HG03064 (cell line): ENCODE data around the gene TMEM253.

Source experiments
- ATAC-seq: cut with Tn5 transposase; IDR thresholded peaks from one replicate; pipeline ENCODE4 v1.9.1; 2021; ENCODE audit warnings: low read depth; ENCODE audit not compliant: unreplicated experiment

The TMEM253 gene

GRCh38 chr14:21070610-21071224 is 30.1 kb upstream of the TMEM253 start:
- ATAC-seq: no peak

DNA sequence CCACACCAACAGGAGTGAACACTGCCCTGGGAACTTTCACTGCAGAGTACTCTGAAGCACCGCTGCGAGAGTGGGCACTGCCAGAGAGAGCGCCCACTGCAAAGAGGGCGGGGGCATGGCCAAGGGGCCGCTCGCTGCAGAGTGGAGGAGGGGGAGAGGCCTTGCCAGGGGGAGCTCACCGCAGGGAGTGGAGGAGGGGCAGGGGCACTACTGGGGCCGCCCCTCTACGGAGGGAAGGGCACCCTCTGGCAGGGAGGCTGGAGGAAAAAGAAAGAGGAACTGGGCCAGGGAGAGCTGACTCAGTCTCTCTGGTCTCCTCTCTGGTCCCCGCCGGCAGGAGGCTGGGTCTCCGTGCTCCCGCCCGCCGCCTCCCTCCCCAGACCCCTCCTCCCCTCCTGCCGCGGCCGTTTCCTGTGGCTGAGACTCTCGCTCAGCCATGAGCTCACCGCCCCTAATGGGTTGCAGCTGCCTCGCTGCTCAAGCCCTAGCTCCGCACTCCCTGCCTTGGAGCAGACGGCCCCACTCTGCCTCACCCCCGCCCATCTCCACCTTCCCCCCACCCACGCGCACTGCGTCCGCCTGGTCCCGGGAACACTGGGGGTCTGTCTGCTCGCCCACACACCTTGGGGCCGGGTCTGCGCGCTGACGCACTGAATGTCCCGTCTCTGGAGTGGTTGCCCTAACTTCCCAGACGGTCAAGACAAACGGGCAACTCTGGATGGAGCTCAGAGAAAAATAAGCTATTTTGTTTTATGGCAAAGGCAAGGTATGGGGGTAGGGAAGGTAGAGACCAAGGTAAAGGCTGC is 29.4 kb upstream of the TMEM253 start:
- peak; percentile 81 for ATAC-seq

DNA sequence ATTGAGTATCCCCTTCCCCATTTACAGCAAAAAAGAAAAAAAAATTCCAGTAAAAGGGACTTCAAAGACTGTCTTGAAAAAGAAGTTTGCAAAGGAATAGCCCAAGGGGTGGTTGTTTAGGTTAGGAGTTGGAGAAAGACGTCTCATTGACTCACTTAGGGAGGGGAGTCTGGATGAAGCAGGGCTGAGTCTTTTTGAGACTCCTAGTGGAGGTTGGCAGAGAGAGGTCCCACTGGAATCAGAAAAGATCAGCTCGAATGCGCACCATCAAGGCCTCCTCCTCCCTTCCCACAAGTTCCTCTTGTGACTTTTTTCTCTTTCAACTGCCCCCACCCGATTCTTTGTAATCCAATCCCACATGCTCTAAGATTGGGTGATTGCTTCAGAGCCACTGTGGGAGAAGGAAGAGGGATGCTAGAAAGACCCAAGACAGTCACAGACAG is 28.8 kb upstream of the TMEM253 start:
- ATAC-seq: no peak

- no peak for ATAC-seq
These were observed 28.0 kb upstream of the TMEM253 start for GRCh38 chr14:21072781-21073339.

DNA sequence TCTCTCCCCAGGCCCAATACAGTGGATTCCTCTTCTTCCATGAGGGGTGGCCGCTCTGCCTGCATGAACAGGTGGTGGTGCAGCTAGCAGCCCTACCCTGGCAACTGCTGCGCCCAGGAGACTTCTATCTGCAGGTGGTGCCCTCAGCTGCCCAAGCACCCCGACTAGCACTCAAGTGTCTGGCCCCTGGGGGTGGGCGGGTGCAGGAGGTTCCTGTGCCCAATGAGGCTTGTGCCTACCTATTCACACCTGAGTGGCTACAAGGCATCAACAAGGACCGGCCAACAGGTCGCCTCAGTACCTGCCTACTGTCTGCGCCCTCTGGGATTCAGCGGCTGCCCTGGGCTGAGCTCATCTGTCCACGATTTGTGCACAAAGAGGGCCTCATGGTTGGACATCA is 26.9 kb upstream of the TMEM253 start:
- ATAC-seq: no peak

GRCh38 chr14:21074398-21075272 is 26.2 kb upstream of the TMEM253 start:
- no peak for ATAC-seq

GRCh38 chr14:21075719-21076437 is 25.0 kb upstream of the TMEM253 start:
- no peak for ATAC-seq

- ATAC-seq: no peak
These were observed 23.2 kb upstream of the TMEM253 start for GRCh38 chr14:21077672-21078071.

DNA sequence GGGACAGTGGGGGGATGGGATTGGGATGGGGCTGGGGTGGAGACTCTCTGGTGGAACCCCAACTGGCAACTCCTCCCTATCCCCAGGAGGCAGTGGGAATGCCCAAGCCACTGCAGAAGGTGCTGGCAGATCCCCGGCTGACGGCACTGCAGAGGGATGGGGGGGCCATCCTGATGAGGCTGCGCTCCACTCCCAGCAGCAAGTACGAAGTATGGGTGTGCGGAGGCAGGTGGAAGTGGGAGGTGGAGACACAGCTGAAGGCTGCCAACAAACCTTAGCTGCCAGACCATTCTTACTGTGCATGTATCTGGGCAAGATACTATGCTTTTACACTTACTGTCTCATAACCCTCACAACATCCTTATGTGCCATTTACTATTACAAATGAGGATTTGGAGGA is 22.6 kb upstream of the TMEM253 start:
- ATAC-seq: no peak

DNA sequence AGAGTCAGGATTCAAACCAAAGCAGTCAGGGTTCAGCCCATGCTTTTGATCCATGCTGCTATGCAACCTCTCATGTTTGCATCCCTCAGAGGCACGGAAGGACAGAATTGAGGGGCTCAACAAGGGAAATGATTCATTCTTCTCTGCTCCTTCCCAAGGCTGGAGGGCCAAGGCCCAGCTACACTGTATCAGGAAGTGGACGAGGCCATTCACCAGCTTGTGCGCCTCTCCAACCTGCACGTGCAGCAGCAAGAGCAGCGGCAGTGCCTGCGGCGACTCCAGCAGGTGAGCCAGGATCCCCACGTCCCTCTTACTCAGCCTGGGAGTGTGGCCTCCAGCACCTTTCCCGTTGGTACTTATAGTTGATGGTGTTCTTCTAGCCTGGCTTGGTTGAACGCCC is 22.1 kb upstream of the TMEM253 start:
- no peak for ATAC-seq

- no peak for ATAC-seq
These were observed 19.2 kb upstream of the TMEM253 start for GRCh38 chr14:21081521-21082142.

DNA sequence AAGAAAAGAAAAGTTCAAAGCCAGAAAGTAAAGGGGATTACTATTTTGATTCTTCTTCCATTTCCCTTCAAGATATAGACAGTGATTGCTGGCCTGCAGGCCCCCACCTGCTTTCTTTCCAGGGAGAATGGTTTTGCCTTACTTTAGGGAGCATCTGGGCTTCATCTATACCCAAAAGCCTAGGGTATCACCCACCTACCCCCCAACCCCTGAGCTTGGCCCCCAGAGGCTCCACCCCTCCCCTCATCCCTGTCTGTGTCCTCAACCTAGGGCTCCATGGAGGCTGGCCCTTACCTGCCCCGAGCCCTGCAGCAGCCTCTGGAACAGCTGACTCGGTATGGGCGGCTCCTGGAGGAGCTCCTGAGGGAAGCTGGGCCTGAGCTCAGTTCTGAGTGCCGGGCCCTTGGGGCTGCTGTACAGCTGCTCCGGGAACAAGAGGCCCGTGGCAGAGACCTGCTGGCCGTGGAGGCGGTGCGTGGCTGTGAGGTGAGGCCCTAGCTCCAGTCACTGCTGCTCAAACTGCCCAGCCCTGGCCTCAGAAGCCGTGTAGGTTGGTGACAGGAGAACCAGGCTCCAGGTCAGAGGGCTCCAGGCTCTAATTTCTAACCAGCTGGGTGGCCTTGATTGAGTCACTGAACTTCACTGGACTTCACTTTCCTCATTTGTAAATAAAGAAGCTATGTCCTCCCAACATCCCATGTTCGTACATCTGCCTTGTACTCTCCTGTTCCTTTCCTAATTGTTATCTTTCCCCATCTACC is 17.1 kb upstream of the TMEM253 start:
- ATAC-seq: no peak

GRCh38 chr14:21084396-21084795 is 16.5 kb upstream of the TMEM253 start:
- no peak for ATAC-seq

DNA sequence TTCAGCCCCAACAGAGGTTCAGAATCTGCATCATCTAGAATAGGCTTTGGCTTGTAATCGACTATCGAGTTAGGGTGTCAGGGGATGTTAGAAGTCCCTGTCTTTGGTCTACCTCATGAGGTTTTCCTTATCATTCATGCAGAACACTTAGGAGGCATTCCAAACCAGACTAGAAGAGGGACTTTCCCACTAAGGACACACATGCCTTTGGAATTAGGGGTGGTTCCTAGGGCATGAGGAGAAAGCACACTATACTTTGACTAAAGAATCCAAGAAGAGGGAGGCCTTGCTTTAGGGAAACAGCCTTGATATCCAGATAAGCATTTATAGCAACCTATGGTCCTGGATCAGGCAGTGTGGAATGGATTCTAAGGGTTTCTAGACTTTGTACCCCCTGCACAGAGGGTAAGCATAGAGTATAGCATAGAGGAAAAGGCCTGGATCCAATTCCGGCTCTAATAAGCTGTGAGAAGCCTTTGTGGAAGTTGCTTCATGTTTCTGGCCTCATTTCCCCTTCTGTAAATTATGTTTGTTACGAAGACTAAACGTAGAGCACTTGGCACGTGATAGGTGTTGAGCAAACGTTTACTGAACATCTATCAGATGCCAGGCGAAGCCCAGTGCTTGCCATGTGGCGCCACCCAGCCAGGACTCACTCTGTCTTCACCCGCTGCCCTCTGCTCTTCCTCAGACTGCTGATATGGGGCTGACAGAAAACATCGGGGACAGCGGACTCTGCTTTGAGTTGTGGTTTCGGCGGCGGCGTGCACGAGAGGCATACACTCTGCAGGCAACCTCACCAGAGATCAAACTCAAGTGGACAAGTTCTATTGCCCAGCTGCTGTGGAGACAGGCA is 15.6 kb upstream of the TMEM253 start:
- no peak for ATAC-seq

- ATAC-seq: no peak
These were observed 14.0 kb upstream of the TMEM253 start for GRCh38 chr14:21086908-21087293.

- no peak for ATAC-seq
These were observed 13.4 kb upstream of the TMEM253 start for GRCh38 chr14:21087294-21088091.

DNA sequence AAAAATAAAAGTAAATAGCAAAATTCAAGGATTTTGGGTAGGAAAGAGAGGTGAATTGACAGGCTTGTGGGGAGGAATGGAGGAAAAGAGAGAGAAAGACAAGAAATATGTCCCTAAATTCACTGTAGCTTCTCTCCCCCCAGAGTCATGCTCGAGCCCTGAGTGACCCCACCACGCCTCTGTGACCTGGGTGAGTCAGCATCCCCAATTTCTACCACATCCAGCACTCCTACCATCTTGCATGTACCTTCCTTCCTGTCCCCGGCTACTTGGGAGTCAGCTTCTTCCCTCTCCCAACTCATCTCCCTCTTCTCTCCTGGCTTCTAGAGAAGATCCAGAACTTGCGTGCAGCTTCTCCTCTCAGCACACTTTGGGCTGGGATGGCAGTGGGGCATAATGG is 12.2 kb upstream of the TMEM253 start:
- no peak for ATAC-seq
